ENCODE data around the gene ESPN. TPM values are rescaled to one million over a fixed set of nuclear protein-coding genes. Genes with fewer than 3 reads are reported as not detected.

The ESPN gene
- polyA plus RNA-seq, 1 experiment: not detected

GRCh38 chr1:6505367-6506209 is 81.0 kb downstream of the ESPN start:
- Histone ChIP-seq H3K27me3 (ENCODE audit: control insufficient read depth, insufficient read depth, low read length) (peaks cover 8% of the 10 kb centered on the region), H3K4me3 (ENCODE audit: low read depth, low read length) (no peak overlapping the region), H3K27ac (ENCODE audit: low read depth, low read length) (no peak overlapping the region), H3K9me3 (ENCODE audit: control insufficient read depth, insufficient read depth, low read length) (no peaks in the 10 kb centered on the region; the same call in 1 of the 2 replicates)
- no peak for TF ChIP-seq CTCF (IDR thresholded peaks at IDR 0.05; ENCODE audit: low read depth, low read length)
- ChIA-PET POLR2A (no interaction called here), CTCF (interaction anchor here (1.3 to 2.0 kb wide), 2 partner anchors 16 to 49 kb away, joined by 4 to 11 read pairs; partner anchors contain the start of gene TAS1R1)
- DNase-seq (ENCODE audit: low read depth, low spot score): no peak

- DNase-seq (ENCODE audit: low read depth, low spot score): no peak
- CTCF ChIA-PET: interaction anchor here (0.8 to 2.0 kb wide), 3 partner anchors 17 to 48 kb away, joined by 3 to 12 read pairs (median 11); partner anchors contain the start of gene TAS1R1
These were observed 81.8 kb downstream of the ESPN start for GRCh38 chr1:6506210-6507036.

GRCh38 chr1:6507037-6507428 is 82.5 kb downstream of the ESPN start:
- H3K27ac ChIP-seq (ENCODE audit: low read depth, low read length): no peak overlapping the region
- H3K9me3 ChIP-seq (ENCODE audit: control insufficient read depth, insufficient read depth, low read length): no peaks in the 10 kb centered on the region; the same call in 1 of the 2 replicates
- no peak for DNase-seq (ENCODE audit: low read depth, low spot score)
- peaks cover 5% of the 10 kb centered on the region for H3K27me3 ChIP-seq (ENCODE audit: control insufficient read depth, insufficient read depth, low read length)
- H3K4me3 ChIP-seq (ENCODE audit: low read depth, low read length): no peak overlapping the region
- ChIA-PET CTCF (interaction anchor here (0.8 to 1.4 kb wide), 2 partner anchors 17 to 48 kb away, joined by 3 to 12 read pairs; partner anchors contain the start of gene TAS1R1), POLR2A (no interaction called here)
- TF ChIP-seq CTCF (IDR thresholded peaks at IDR 0.05; ENCODE audit: low read depth, low read length): no peak

More at GRCh38 chr1:6506210-6507036, 81.8 kb downstream of the ESPN start:
- Histone ChIP-seq H3K27ac (ENCODE audit: low read depth, low read length) (no peak overlapping the region), H3K4me3 (ENCODE audit: low read depth, low read length) (no peak overlapping the region), H3K9me3 (ENCODE audit: control insufficient read depth, insufficient read depth, low read length) (no peaks in the 10 kb centered on the region; the same call in 1 of the 2 replicates), H3K27me3 (ENCODE audit: control insufficient read depth, insufficient read depth, low read length) (peaks cover 5% of the 10 kb centered on the region)
- no peak for TF ChIP-seq CTCF (IDR thresholded peaks at IDR 0.05; ENCODE audit: low read depth, low read length)
- POLR2A ChIA-PET: no interaction called here

- CTCF ChIA-PET: interaction anchor here (0.8 to 1.4 kb wide), 2 partner anchors 18 to 47 kb away, joined by 3 to 12 read pairs; partner anchors contain the start of gene TAS1R1
- POLR2A ChIA-PET: no interaction called here
These were observed 82.9 kb downstream of the ESPN start for GRCh38 chr1:6507461-6507911.

More at GRCh38 chr1:6507461-6507911, 82.9 kb downstream of the ESPN start:
- DNase-seq (ENCODE audit: low read depth, low spot score): no peak
- Histone ChIP-seq H3K27ac (ENCODE audit: low read depth, low read length) (no peak overlapping the region), H3K4me3 (ENCODE audit: low read depth, low read length) (no peak overlapping the region), H3K27me3 (ENCODE audit: control insufficient read depth, insufficient read depth, low read length) (peaks cover 5% of the 10 kb centered on the region), H3K9me3 (ENCODE audit: control insufficient read depth, insufficient read depth, low read length) (no peaks in the 10 kb centered on the region; the same call in 1 of the 2 replicates)
- no peak for TF ChIP-seq CTCF (IDR thresholded peaks at IDR 0.05; ENCODE audit: low read depth, low read length)

Measured in AG04450 (cell line).